SK-N-SH (cell line): Measurements from ENCODE around the gene SLC37A1. TPM values are rescaled to one million over a fixed set of nuclear protein-coding genes. Genes with fewer than 3 reads are reported as not detected.

Experiments
- CTCF ChIA-PET: fragments of 300-600, 350-600 bp; formaldehyde crosslinking; extraction: SDS; loops from one replicate; lab custom pipeline; 2021; lab: Yijun Ruan, JAX
- POLR2A ChIA-PET: fragments of 350-600 bp; sonication (Branson Sonifier 250); formaldehyde crosslinking; extraction: SDS; loops from one replicate; lab custom pipeline; 2020; ENCODE audit warnings: antibody characterized with exemption, inconsistent platforms; lab: Yijun Ruan, JAX
- DNase-seq: peaks from one replicate; pipeline ENCODE4 v3.0.0; 2012
- H2AFZ ChIP-seq: fragments of 200-600 bp; sonication (generic); 2 replicates; pipeline ENCODE4 v1.8.1; 2016; ENCODE audit warnings: antibody characterized with exemption, mild to moderate bottlenecking, low read depth
- H3F3A ChIP-seq: fragments of 200-600 bp; sonication (generic); replicated peaks from 2 replicates; pipeline ENCODE3; 2016; ENCODE audit warnings: antibody characterized with exemption, mild to moderate bottlenecking; ENCODE audit not compliant: insufficient read depth
- H3K27ac ChIP-seq, 2 experiments: fragments of 200-500 bp in 1 of 2; fragments of 200-600 bp in 1 of 2; sonication (Bioruptor generic) in 1 of 2; sonication (generic), shearing (Covaris generic) in 1 of 2; 2 replicates each; pipeline versions ENCODE4 v1.5.1 to v1.6.1; 2014 to 2016; ENCODE audit warnings: low read depth in 2 of 2, inconsistent platforms in 1 of 2, low read length in 1 of 2, mild to moderate bottlenecking in 1 of 2, mixed read lengths in 1 of 2
- H3K27me3 ChIP-seq: fragments of 200-600 bp; sonication (generic), shearing (Covaris generic); 2 replicates; pipeline ENCODE4 v1.6.1; 2016; ENCODE audit warnings: mixed run types; ENCODE audit not compliant: insufficient read depth
- H3K36me3 ChIP-seq, 2 experiments: fragments of 200-500 bp in 1 of 2; fragments of 200-600 bp in 1 of 2; sonication (Bioruptor generic) in 1 of 2; sonication (generic) in 1 of 2; replicated peaks in 1 of 2; 2 replicates each; pipeline versions ENCODE3 to v1.5.1; 2014 to 2016; ENCODE audit warnings: low read length in 1 of 2, mild to moderate bottlenecking in 1 of 2; ENCODE audit not compliant: insufficient read depth in 2 of 2, control insufficient read depth in 1 of 2
- H3K4me1 ChIP-seq, 2 experiments: fragments of 200-500 bp in 1 of 2; fragments of 200-600 bp in 1 of 2; sonication (Bioruptor generic) in 1 of 2; sonication (generic), shearing (Covaris generic) in 1 of 2; 2 replicates each; pipeline versions ENCODE4 v1.5.1 to v1.6.1; 2014 to 2016; ENCODE audit warnings: low read depth in 1 of 2, low read length in 1 of 2, mixed run types in 1 of 2; ENCODE audit not compliant: insufficient read depth in 2 of 2, control insufficient read depth in 1 of 2
- H3K4me2 ChIP-seq: fragments of 200-600 bp; sonication (generic), shearing (Covaris generic); 2 replicates; pipeline ENCODE4 v1.6.1; 2017; ENCODE audit warnings: mixed run types
- H3K4me3 ChIP-seq, 2 experiments: fragments of 200-500 bp in 1 of 2; fragments of 200-600 bp in 1 of 2; sonication (Bioruptor generic) in 1 of 2; sonication (generic), shearing (Covaris generic) in 1 of 2; 2 replicates each; pipeline versions ENCODE4 v1.5.1 to v1.8.1; 2014 to 2016; ENCODE audit warnings: low read depth in 2 of 2, inconsistent platforms in 1 of 2, low read length in 1 of 2, mild to moderate bottlenecking in 1 of 2, mixed read lengths in 1 of 2, moderate library complexity in 1 of 2
- H3K79me2 ChIP-seq: fragments of 200-600 bp; sonication (generic); 2 replicates; pipeline ENCODE4 v1.8.1; 2017; ENCODE audit warnings: mild to moderate bottlenecking; ENCODE audit not compliant: insufficient read depth
- H3K9ac ChIP-seq: fragments of 200-600 bp; sonication (generic); 2 replicates; pipeline ENCODE4 v1.6.1; 2017; ENCODE audit warnings: mixed run types
- H3K9me2 ChIP-seq: fragments of 200-600 bp; sonication (generic); 2 replicates; pipeline ENCODE4 v1.6.1; 2017; ENCODE audit warnings: mixed run types
- H3K9me3 ChIP-seq: fragments of 200-600 bp; sonication (generic); 2 replicates; pipeline ENCODE4 v1.6.1; 2017; ENCODE audit warnings: mixed run types, mild to moderate bottlenecking, moderate library complexity
- H4K20me1 ChIP-seq: fragments of 200-600 bp; sonication (generic); 2 replicates; pipeline ENCODE4 v1.6.1; 2017; ENCODE audit warnings: mild to moderate bottlenecking, mixed run types; ENCODE audit not compliant: insufficient read depth
- CHD2 ChIP-seq: fragments of 150-350 bp; IDR thresholded peaks from 2 replicates; pipeline ENCODE4 v1.6.1; 2018; ENCODE audit warnings: low read length; ENCODE audit not compliant: partially characterized antibody
- ELF1 ChIP-seq: IDR thresholded peaks from 2 replicates; pipeline ENCODE4 v1.4.0; 2012
- EP300 ChIP-seq, 2 experiments: IDR thresholded peaks; 2 replicates each; pipeline versions ENCODE4 v1.4.0 to v1.6.1; 2012; ENCODE audit warnings: borderline replicate concordance in 1 of 2, low read depth in 1 of 2, low read length in 1 of 2
- EZH2phosphoT487 ChIP-seq: fragments of 200-600 bp; sonication (generic); IDR thresholded peaks from 2 replicates; pipeline ENCODE4 v1.6.1; 2017; ENCODE audit warnings: low read depth, mixed run types, mild to moderate bottlenecking, antibody characterized with exemption, moderate library complexity, borderline replicate concordance
- FOXJ3 ChIP-seq: sonication (generic); formaldehyde crosslinking; IDR thresholded peaks from 2 replicates; pipeline ENCODE4 v1.5.1; 2020; ENCODE audit warnings: mild to moderate bottlenecking, missing genetic modification reagents
- GABPA ChIP-seq: IDR thresholded peaks from 2 replicates; pipeline ENCODE4 v1.4.0; 2012; ENCODE audit warnings: low read depth, mild to moderate bottlenecking
- GATA2 ChIP-seq: sonication (generic); formaldehyde crosslinking; IDR thresholded peaks from 2 replicates; pipeline ENCODE4 v1.5.0; 2020; ENCODE audit warnings: mild to moderate bottlenecking, missing genetic modification reagents
- MXI1 ChIP-seq: IDR thresholded peaks from 2 replicates; pipeline ENCODE4 v1.6.1; 2012; ENCODE audit warnings: mild to moderate bottlenecking, low read depth, low read length, improper control_type of control experiment
- TCF12 ChIP-seq: IDR thresholded peaks from 2 replicates; pipeline ENCODE4 v1.4.0; 2012
- YY1 ChIP-seq: IDR thresholded peaks from 2 replicates; pipeline ENCODE4 v1.4.0; 2012; ENCODE audit warnings: low read depth, mild to moderate bottlenecking
- ZBTB33 ChIP-seq: IDR thresholded peaks from 2 replicates; pipeline ENCODE4 v1.4.0; 2012; ENCODE audit warnings: low read depth, borderline replicate concordance
- WGBS: methylation state at CpG from one replicate; pipeline ENCODE4 v1.1.6; 2017; ENCODE audit warnings: low lambda C conversion rate; 5-methylcytosine and 5-hydroxymethylcytosine counted together
- polyA plus RNA-seq, 3 experiments: library from polyadenylated mRNA; depleted of rRNA; stranded (reverse); fragments of >200 nt; gene quantifications; 2 replicates each; pipeline ENCODE4 v1.2.3, GENCODE V29; 2012
- TF ChIP-seq, protein P1 (sequence below): fragments of 150-350 bp; IDR thresholded peaks from 2 replicates; pipeline ENCODE4 v1.6.1; 2016; ENCODE audit warnings: mild to moderate bottlenecking, low read depth, low read length
- TF ChIP-seq, protein P2 (sequence below): IDR thresholded peaks from 2 replicates; pipeline ENCODE4; 2012
- TF ChIP-seq, protein P3 (sequence below): fragments of 200-600 bp; sonication (generic); IDR thresholded peaks from 2 replicates; pipeline ENCODE4 v1.6.1; 2017; ENCODE audit warnings: antibody characterized with exemption, mild to moderate bottlenecking, moderate library complexity
- TF ChIP-seq, protein P4 (sequence below): fragments of 150-350 bp; IDR thresholded peaks from 2 replicates; pipeline ENCODE4 v1.6.1; 2017; ENCODE audit warnings: antibody characterized with exemption, low read length, low read depth, borderline replicate concordance

The SLC37A1 gene
- polyA plus RNA-seq, 1 of the 3 experiments (the other 2 are of a cell fraction), result 2.8 TPM

- no peaks in the 10 kb centered on the region for H4K20me1 ChIP-seq
- WGBS, result 61% methylated on average over 8 of the region's 16 CpGs
- no peaks in the 10 kb centered on the region for H3K79me2 ChIP-seq
- TF ChIP-seq GATA2 (CRISPR knock-in tag) (no peak), EP300 (IDR thresholded peaks at IDR 0.05; ENCODE audit: borderline replicate concordance in 1 of 2, low read depth in 1 of 2, low read length in 1 of 2) (no peak), MXI1 (no peak), GABPA (no peak), FOXJ3 (CRISPR knock-in tag) (no peak), YY1 (no peak), CHD2 (no peak), EZH2phosphoT487 (no peak), ELF1 (no peak), TCF12 (no peak), ZBTB33 (no peak)
- TF ChIP-seq, protein P1, sequence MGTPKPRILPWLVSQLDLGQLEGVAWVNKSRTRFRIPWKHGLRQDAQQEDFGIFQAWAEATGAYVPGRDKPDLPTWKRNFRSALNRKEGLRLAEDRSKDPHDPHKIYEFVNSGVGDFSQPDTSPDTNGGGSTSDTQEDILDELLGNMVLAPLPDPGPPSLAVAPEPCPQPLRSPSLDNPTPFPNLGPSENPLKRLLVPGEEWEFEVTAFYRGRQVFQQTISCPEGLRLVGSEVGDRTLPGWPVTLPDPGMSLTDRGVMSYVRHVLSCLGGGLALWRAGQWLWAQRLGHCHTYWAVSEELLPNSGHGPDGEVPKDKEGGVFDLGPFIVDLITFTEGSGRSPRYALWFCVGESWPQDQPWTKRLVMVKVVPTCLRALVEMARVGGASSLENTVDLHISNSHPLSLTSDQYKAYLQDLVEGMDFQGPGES, result no peak
- TF ChIP-seq, protein P2, sequence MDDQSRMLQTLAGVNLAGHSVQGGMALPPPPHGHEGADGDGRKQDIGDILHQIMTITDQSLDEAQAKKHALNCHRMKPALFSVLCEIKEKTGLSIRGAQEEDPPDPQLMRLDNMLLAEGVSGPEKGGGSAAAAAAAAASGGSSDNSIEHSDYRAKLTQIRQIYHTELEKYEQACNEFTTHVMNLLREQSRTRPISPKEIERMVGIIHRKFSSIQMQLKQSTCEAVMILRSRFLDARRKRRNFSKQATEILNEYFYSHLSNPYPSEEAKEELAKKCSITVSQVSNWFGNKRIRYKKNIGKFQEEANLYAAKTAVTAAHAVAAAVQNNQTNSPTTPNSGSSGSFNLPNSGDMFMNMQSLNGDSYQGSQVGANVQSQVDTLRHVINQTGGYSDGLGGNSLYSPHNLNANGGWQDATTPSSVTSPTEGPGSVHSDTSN, result no peak
- TF ChIP-seq, protein P3, sequence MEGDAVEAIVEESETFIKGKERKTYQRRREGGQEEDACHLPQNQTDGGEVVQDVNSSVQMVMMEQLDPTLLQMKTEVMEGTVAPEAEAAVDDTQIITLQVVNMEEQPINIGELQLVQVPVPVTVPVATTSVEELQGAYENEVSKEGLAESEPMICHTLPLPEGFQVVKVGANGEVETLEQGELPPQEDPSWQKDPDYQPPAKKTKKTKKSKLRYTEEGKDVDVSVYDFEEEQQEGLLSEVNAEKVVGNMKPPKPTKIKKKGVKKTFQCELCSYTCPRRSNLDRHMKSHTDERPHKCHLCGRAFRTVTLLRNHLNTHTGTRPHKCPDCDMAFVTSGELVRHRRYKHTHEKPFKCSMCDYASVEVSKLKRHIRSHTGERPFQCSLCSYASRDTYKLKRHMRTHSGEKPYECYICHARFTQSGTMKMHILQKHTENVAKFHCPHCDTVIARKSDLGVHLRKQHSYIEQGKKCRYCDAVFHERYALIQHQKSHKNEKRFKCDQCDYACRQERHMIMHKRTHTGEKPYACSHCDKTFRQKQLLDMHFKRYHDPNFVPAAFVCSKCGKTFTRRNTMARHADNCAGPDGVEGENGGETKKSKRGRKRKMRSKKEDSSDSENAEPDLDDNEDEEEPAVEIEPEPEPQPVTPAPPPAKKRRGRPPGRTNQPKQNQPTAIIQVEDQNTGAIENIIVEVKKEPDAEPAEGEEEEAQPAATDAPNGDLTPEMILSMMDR, result no peak
- TF ChIP-seq, protein P4, sequence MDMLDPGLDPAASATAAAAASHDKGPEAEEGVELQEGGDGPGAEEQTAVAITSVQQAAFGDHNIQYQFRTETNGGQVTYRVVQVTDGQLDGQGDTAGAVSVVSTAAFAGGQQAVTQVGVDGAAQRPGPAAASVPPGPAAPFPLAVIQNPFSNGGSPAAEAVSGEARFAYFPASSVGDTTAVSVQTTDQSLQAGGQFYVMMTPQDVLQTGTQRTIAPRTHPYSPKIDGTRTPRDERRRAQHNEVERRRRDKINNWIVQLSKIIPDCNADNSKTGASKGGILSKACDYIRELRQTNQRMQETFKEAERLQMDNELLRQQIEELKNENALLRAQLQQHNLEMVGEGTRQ, result no peak
- H2AFZ ChIP-seq, result no peak overlapping the region
- H3K9me3 ChIP-seq, result peaks cover 7% of the 10 kb centered on the region
- H3K9me2 ChIP-seq, result no peaks in the 10 kb centered on the region
- ChIA-PET POLR2A (no interaction called here), CTCF (interaction anchor here (2.2 kb wide), 1 partner anchor 13 kb away, joined by 10 read pairs; no protein-coding TSS in a partner anchor)
- no peaks in the 10 kb centered on the region for H3F3A ChIP-seq
- no peaks in the 10 kb centered on the region for H3K4me1 ChIP-seq
- H3K9ac ChIP-seq, result no peak overlapping the region
- H3K4me3 ChIP-seq, result no peak overlapping the region
- no peak overlapping the region for H3K27ac ChIP-seq
- no peaks in the 10 kb centered on the region for H3K36me3 ChIP-seq
- no peak overlapping the region for H3K4me2 ChIP-seq
- no peaks in the 10 kb centered on the region for H3K27me3 ChIP-seq
- no peak for DNase-seq
These were observed 66.6 kb downstream of the SLC37A1 start for GRCh38 chr21:42580076-42580792.
